Measurements from ENCODE around the gene RAMACL. TPM values are rescaled to one million over a fixed set of nuclear protein-coding genes. Genes with fewer than 3 reads are reported as not detected.
"Not testable (repeated sequence)": the region's sequence is repeated elsewhere in the genome, so short reads cannot be mapped to it uniquely, and the experiment has no call there.

RAMACL gene
- total RNA-seq: 1.1 TPM

GRCh38 chr6:166586424-166587156 is at the start of gene RAMACL:
Gene RAMACL (minus strand): TSS chr6:166586678. CDS start chr6:166586477, 201 bp downstream.
- no peak for DNase-seq (ENCODE audit: low spot score)

DNA sequence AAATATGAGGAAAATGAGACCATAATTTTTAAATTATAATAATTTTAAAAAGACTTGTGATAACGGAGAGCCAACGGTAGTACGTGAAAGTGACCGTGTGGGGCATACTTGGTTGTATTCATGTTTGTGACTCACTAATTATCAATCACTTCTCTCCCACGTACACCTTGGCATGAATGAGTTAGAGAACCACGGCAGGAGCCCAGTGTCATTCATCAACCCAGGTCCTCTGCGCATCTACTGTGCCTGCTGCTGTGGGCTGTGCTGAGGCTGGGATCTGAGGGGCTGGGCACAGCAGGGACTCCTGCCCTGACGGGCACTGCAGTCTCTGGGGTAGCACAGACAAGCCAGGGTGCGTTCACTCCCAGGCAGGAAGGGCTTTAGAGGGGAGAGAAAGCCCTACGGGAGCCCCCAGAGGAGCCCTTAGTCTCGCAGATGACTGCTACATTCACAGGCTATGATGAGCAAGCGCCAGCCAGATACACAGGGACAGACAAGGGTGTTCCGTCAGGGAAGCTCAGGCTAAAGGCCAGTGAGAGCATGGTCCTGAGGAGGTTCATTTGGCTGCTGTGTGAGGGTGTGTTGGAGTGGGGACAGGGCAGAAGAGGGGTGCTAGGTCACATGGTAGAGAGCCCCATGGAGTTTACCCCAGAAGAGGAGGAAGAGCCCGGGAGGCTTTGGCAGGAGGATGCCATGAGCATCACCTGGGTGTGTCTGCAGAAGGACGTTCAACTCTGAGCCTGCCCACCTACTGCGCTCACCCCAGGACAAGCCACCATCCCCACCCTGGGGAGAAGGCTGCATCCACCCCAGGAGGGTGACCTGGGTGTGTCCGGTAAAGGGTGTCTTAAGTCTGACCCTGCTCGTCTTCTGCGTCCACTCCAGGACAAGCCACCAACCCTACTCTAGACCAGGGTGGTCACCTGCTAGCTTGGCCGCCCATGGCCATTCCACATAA is 48.8 kb upstream of the RAMACL start:
- no peak for DNase-seq (ENCODE audit: low spot score)

DNA sequence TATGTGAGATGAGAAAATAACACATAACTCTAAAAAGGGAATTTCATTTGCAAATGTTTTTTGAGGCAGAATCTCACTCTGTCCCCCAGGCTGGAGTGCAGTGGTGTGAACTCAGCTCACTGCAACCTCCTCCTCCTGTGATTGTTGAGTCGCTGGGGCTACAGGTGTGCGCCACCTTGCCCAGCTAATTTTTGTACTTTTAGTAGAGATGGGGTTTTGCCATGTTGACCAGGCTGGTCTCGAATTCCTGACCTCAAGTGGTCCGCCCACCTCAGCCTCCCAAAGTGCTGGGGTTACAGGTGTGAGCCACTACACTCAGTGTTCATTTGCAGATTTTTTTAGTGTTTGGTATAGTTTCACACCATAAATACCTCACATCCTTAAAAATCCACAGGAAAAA is 48.1 kb upstream of the RAMACL start:
- not testable (repeated sequence) for DNase-seq (ENCODE audit: low spot score)

- DNase-seq (ENCODE audit: low spot score): no peak
These were observed 47.5 kb upstream of the RAMACL start for GRCh38 chr6:166633732-166634535.

DNA sequence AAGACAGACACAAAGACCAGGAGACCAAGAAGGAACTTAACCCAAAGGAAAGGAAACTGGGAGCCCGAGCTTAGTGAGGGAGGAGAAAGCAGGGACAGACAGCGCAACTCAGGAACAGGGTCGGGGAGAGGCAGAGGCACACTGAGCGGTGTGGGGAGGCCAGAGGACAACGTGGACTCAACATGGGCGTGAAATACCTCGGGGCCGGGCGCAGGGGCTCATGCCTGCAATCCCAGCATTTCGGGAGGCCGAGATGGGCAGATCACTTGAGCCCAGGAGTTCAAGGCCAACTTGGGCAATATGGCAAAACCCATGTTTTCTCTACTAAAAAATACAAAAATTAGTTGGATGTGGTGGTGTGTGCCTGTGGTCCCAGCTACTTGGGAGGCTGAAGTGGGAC is 46.3 kb upstream of the RAMACL start:
- DNase-seq (ENCODE audit: low spot score): no peak

DNA sequence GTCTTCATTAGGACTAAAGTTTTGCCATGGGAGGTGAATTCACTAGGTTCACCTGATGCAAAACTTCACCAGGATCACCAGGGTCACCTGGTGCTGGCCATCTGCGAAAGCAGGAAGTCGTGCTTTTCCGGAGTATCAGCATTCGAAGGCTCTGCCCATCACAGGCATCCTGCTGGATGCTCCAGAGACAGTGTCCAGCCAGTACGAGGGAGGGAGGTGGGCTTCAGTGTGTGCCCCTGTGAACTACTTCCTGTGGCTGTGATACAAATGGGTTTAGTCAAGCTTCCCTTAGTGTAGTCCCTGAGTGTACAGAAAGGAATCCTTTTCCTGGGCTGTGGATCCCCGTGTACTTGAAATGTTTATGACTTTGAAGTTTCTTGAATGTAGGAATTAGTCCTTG is 44.0 kb upstream of the RAMACL start:
- DNase-seq (ENCODE audit: low spot score): no peak

GRCh38 chr6:166629628-166630027 is 43.1 kb upstream of the RAMACL start:
- no peak for DNase-seq (ENCODE audit: low spot score)

- DNase-seq (ENCODE audit: low spot score): peak; percentile 46
These were observed 41.7 kb upstream of the RAMACL start for GRCh38 chr6:166627875-166628801.

- peak; percentile 100 for DNase-seq (ENCODE audit: low spot score)
These were observed 40.8 kb upstream of the RAMACL start, which contains the start of gene RPS6KA2 for GRCh38 chr6:166627033-166627874. Gene RPS6KA2 (minus strand): TSS chr6:166627251. CDS start chr6:166627019, 232 bp downstream.

DNA sequence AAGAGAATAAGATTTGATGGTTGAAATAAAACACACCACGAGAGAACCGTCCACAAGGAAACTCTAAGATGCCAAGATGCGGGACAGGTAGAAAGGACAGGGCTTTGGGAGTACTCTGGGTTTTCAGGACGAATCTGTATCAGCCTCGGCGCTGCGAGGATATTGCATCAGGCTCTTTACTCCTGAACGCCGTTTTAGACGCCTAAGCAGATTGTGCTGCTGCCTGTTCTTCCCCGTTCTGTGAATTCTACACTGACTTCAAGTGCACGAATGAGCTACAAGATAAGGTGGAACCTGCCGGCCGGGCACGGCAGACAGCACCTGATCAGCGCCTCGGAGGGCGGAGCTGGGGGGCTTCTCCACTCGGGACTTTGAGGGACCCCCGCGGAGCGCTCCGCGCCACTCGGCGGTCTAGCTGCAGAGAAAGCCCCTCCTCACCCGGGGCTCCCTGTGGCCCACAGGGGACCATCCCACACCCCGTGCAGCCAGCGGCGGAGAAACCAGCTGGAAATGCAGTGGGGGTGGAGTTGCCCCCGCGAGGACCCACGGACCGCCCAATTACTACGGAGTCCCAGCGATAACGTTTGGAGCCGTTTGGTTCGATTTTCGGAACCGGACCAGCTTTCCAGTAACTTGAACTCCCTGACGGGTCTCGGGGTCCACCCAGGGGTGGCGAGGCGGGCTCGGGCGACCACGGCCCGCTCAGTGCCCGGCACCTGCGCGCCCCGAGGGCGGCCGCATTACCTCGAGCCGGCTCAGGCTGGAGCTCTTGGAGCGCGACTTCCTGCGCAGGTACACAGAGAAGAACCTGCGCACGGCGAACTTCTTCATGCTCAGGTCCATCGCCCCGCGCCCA is 39.9 kb upstream of the RAMACL start:
- DNase-seq (ENCODE audit: low spot score): no peak

- DNase-seq (ENCODE audit: low spot score): peak; percentile 35
These were observed 38.9 kb upstream of the RAMACL start for GRCh38 chr6:166625356-166625755.

DNA sequence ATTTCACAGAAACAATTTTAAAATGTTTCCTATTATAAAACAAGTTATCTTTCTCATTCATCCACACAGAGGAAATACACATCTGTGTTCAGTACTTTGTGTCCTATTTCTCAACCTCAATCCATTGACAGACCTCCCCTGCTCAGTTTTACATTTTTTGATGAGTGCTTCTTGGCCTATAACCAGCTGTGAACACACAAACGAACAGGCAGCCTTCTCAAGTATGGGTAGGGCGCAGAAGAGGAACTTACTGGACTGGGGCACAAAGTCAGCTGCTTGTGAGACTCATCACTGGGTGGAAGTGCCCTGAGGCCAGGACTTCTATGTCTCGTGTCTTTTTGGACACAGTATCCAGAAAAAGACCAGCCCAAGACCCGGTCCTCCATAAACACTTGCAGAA is 37.8 kb upstream of the RAMACL start:
- DNase-seq (ENCODE audit: low spot score): peak; percentile 51

GRCh38 chr6:166623318-166623717 is 36.8 kb upstream of the RAMACL start:
- DNase-seq (ENCODE audit: low spot score): no peak

DNA sequence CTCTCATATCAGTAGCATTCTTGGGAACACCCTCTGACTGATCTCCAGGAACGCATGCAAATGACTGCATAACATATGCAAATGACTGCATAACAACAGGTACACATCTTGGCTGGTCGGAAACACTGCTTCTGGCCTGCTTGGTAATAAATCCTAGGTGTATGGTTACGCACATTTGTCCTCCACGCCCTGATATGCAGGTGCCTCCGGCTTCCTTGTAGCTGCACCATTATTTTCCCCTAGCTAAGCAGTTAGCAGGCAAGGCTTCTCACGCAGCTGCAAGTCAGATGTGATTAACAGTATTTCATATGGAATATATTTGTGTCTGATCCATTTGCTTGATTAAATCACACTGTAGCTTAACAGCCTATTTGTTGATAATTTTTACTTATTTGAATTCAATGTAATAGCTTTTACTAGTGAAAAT is 34.6 kb upstream of the RAMACL start:
- peak; percentile 5 for DNase-seq (ENCODE audit: low spot score)

DNA sequence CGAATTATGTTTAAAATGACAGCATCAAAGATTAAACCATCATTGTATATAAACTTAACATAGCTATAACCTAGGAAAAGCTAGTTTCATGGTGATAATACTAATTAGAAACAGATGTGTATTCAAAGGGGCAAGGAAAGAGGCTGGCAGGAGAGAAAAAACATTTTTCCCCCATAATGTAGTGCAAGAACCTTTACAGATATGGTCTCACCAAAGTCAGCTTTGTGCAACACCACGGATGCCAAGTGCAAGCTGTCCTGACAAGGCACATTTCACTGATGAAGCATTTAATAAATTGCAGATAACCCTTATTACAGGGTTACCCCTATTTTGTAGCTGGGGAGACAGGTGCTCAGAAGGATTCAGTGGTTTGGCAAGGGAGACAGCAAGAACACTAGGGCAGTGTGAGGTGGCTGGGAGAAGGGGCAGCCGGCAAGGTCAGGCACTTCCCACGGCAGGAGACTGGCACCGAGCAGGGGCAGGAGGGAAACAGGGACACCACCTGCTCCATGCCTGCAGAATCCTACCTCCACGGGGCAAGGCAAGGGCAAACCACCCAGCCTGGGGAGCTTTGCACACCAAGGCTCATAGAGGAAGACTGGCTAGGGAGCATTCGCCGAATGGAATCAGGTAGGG is 34.1 kb upstream of the RAMACL start:
- peak; percentile 8 for DNase-seq (ENCODE audit: low spot score)

- peak; percentile 32 for DNase-seq (ENCODE audit: low spot score)
These were observed 33.4 kb upstream of the RAMACL start for GRCh38 chr6:166619912-166620311.

DNA sequence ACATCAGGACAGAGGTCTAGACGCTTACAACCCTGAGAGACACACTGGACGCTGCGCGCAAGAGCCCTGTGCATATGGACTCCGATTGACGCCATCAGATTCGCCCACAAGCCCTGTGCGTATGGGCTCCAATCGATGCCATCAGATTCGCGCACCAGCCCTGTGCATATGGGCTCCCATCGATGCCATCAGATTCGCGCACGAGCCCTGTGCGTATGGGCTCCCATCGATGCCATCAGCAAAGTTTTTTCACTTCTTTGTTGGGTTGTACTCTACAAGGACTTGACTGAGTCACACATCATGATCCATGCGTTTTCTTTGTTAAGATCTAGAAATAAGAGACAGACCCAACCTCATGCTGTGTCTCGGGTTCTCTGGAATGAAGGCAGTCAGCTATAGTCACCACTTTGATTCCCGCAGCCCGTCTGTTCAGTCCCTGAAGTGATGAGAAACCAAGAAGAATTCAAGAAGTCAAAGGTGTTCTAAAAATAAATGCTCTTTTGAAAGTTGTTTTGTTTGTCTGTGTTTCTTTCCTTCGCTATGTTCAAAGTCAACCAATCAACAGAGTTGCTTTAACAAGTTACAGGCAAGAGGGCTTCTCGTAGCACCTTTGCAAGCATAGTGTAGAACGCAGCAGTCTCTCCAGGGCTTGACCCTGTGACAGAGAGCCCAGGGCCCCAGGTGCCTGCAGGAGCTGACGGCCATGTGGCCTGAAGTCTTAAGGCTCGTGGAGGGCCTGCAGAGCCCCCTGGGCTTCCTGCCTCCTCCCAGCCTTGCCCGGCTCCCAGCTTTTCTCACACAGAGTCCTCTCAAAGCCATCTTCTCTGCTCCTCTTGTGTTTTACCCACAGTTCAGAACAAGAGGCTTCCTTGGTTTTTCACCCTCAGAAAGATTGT is 32.6 kb upstream of the RAMACL start:
- DNase-seq (ENCODE audit: low spot score): peak; percentile 6
